ENCODE data around the gene XIRP1.

The XIRP1 gene

GRCh38 chr3:39154280-39155021, 37.9 kb downstream of the XIRP1 start:
- ATAC-seq (replicated peaks): no peak
- H3K36me3 Mint-ChIP-seq: peaks cover 16 to 30% of the 10 kb centered on the region in 2 donors
- H3K4me1 Mint-ChIP-seq: peaks cover 33 to 40% of the 10 kb centered on the region in 2 donors
- H3K27ac Mint-ChIP-seq: peak overlapping the region; percentile 96
- DNase-seq: no peak
- no peaks in the 10 kb centered on the region for H3K27me3 Mint-ChIP-seq
- no peaks in the 10 kb centered on the region for H3K9me3 Mint-ChIP-seq
- H3K4me3 Mint-ChIP-seq: peak overlapping the region; percentile 78 to 96

GRCh38 chr3:39153977-39154279, 38.5 kb downstream of the XIRP1 start:
- Mint-ChIP-seq H3K4me3 (peak overlapping the region; percentile 78 to 96), H3K9me3 (no peaks in the 10 kb centered on the region), H3K27me3 (no peaks in the 10 kb centered on the region), H3K36me3 (peaks cover 19 to 31% of the 10 kb centered on the region in 2 donors), H3K27ac (peak overlapping the region; percentile 96), H3K4me1 (peaks cover 38 to 45% of the 10 kb centered on the region in 2 donors)
- ATAC-seq (replicated peaks): no peak
- no peak for DNase-seq

GRCh38 chr3:39150803-39151631, 41.4 kb downstream of the XIRP1 start:
- DNase-seq: no peak
- H3K27ac Mint-ChIP-seq: peak overlapping the region; percentile 98
- H3K36me3 Mint-ChIP-seq: peaks cover 36 to 60% of the 10 kb centered on the region in 2 donors
- peaks cover 67 to 74% of the 10 kb centered on the region in 2 donors for H3K4me1 Mint-ChIP-seq
- no peaks in the 10 kb centered on the region for H3K27me3 Mint-ChIP-seq
- no peak for ATAC-seq (replicated peaks)
- H3K4me3 Mint-ChIP-seq: peak overlapping the region; percentile 96 to 97
- H3K9me3 Mint-ChIP-seq: no peaks in the 10 kb centered on the region

- H3K36me3 Mint-ChIP-seq: peaks cover 39 to 64% of the 10 kb centered on the region in 2 donors
- H3K27ac Mint-ChIP-seq: peak overlapping the region; percentile 98
- peak overlapping the region; percentile 96 to 97 for H3K4me3 Mint-ChIP-seq
- DNase-seq (no peak), ATAC-seq (replicated peaks) (no peak)
- H3K4me1 Mint-ChIP-seq: peaks cover 69 to 78% of the 10 kb centered on the region in 2 donors
- H3K27me3 Mint-ChIP-seq: no peaks in the 10 kb centered on the region
- H3K9me3 Mint-ChIP-seq: no peaks in the 10 kb centered on the region
These were observed 42.1 kb downstream of the XIRP1 start for GRCh38 chr3:39150148-39150802.

GRCh38 chr3:39149498-39150147, 42.8 kb downstream of the XIRP1 start:
- Mint-ChIP-seq H3K27ac (peak overlapping the region; percentile 98), H3K36me3 (peaks cover 43 to 68% of the 10 kb centered on the region in 2 donors), H3K4me3 (peak overlapping the region; percentile 96 to 97), H3K27me3 (no peaks in the 10 kb centered on the region), H3K9me3 (no peaks in the 10 kb centered on the region), H3K4me1 (peaks cover 69 to 79% of the 10 kb centered on the region in 2 donors)
- no peak for ATAC-seq (replicated peaks)
- no peak for DNase-seq

- H3K27ac Mint-ChIP-seq: peak overlapping the region; percentile 96
- no peaks in the 10 kb centered on the region for H3K27me3 Mint-ChIP-seq
- no peaks in the 10 kb centered on the region for H3K9me3 Mint-ChIP-seq
- H3K4me3 Mint-ChIP-seq: peak overlapping the region; percentile 96 to 97
- peaks cover 70 to 80% of the 10 kb centered on the region in 2 donors for H3K4me1 Mint-ChIP-seq
- peaks cover 44 to 72% of the 10 kb centered on the region in 2 donors for H3K36me3 Mint-ChIP-seq
- ATAC-seq (replicated peaks) (no peak), DNase-seq (no peak)
These were observed 43.3 kb downstream of the XIRP1 start for GRCh38 chr3:39149059-39149455.

- H3K27me3 Mint-ChIP-seq: no peaks in the 10 kb centered on the region
- no peaks in the 10 kb centered on the region for H3K9me3 Mint-ChIP-seq
- peak overlapping the region; percentile 96 to 97 for H3K4me3 Mint-ChIP-seq
- DNase-seq (no peak), ATAC-seq (replicated peaks) (no peak)
- H3K36me3 Mint-ChIP-seq: peaks cover 49 to 77% of the 10 kb centered on the region in 2 donors
- peaks cover 70 to 85% of the 10 kb centered on the region in 2 donors for H3K4me1 Mint-ChIP-seq
- H3K27ac Mint-ChIP-seq: peak overlapping the region; percentile 96
These were observed 43.8 kb downstream of the XIRP1 start for GRCh38 chr3:39148435-39149058.

- peaks cover 70 to 92% of the 10 kb centered on the region in 2 donors for H3K4me1 Mint-ChIP-seq
- peaks cover 54 to 81% of the 10 kb centered on the region in 2 donors for H3K36me3 Mint-ChIP-seq
- peak overlapping the region; percentile 96 for H3K27ac Mint-ChIP-seq
- ATAC-seq (replicated peaks) (peak in 1 of 2 donors; percentile 1), DNase-seq (no peak)
- no peaks in the 10 kb centered on the region for H3K27me3 Mint-ChIP-seq
- H3K9me3 Mint-ChIP-seq: no peaks in the 10 kb centered on the region
- H3K4me3 Mint-ChIP-seq: peak overlapping the region; percentile 96 to 97
These were observed 44.5 kb downstream of the XIRP1 start for GRCh38 chr3:39147711-39148434.

- H3K9me3 Mint-ChIP-seq: no peaks in the 10 kb centered on the region
- peaks cover 70 to 93% of the 10 kb centered on the region in 2 donors for H3K4me1 Mint-ChIP-seq
- DNase-seq (peak; percentile 64), ATAC-seq (replicated peaks) (peak; percentile 57 to 61)
- H3K4me3 Mint-ChIP-seq: peak overlapping the region; percentile 96 to 97
- H3K27ac Mint-ChIP-seq: peak overlapping the region; percentile 96
- peaks cover 50 to 80% of the 10 kb centered on the region in 2 donors for H3K36me3 Mint-ChIP-seq
- H3K27me3 Mint-ChIP-seq: no peaks in the 10 kb centered on the region
These were observed 45.5 kb downstream of the XIRP1 start for GRCh38 chr3:39146611-39147591.

- DNase-seq (no peak), ATAC-seq (replicated peaks) (no peak)
- H3K9me3 Mint-ChIP-seq: no peaks in the 10 kb centered on the region
- no peaks in the 10 kb centered on the region for H3K27me3 Mint-ChIP-seq
- H3K36me3 Mint-ChIP-seq: peaks cover 49 to 79% of the 10 kb centered on the region in 2 donors
- peaks cover 71 to 93% of the 10 kb centered on the region in 2 donors for H3K4me1 Mint-ChIP-seq
- H3K4me3 Mint-ChIP-seq: peak overlapping the region; percentile 96 to 97
- peak overlapping the region; percentile 82 for H3K27ac Mint-ChIP-seq
These were observed 46.3 kb downstream of the XIRP1 start for GRCh38 chr3:39146083-39146501.

- Mint-ChIP-seq H3K9me3 (no peaks in the 10 kb centered on the region), H3K4me3 (no peak overlapping the region), H3K36me3 (peaks cover 49 to 76% of the 10 kb centered on the region in 2 donors), H3K27me3 (no peaks in the 10 kb centered on the region), H3K4me1 (peaks cover 64 to 89% of the 10 kb centered on the region in 2 donors), H3K27ac (peak overlapping the region; percentile 44)
- ATAC-seq (replicated peaks) (no peak), DNase-seq (no peak)
These were observed 47.5 kb downstream of the XIRP1 start for GRCh38 chr3:39144748-39145380.
